Measurements from ENCODE around the gene DLG5.

GRCh38 chr10:77946084-77946483 lies 19.5 kb upstream of the DLG5 start:
- TF ChIP-seq, protein P1, sequence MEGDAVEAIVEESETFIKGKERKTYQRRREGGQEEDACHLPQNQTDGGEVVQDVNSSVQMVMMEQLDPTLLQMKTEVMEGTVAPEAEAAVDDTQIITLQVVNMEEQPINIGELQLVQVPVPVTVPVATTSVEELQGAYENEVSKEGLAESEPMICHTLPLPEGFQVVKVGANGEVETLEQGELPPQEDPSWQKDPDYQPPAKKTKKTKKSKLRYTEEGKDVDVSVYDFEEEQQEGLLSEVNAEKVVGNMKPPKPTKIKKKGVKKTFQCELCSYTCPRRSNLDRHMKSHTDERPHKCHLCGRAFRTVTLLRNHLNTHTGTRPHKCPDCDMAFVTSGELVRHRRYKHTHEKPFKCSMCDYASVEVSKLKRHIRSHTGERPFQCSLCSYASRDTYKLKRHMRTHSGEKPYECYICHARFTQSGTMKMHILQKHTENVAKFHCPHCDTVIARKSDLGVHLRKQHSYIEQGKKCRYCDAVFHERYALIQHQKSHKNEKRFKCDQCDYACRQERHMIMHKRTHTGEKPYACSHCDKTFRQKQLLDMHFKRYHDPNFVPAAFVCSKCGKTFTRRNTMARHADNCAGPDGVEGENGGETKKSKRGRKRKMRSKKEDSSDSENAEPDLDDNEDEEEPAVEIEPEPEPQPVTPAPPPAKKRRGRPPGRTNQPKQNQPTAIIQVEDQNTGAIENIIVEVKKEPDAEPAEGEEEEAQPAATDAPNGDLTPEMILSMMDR (conservative IDR thresholded peaks at IDR 0.05) = no peak
- TF ChIP-seq EZH2 (IDR thresholded peaks at IDR 0.05; ENCODE audit: low read depth) = no peak

All from PC-9 (cell line).